ENCODE measurements around the gene SOCS7.
A peak's percentile ranks its signal among the peaks of the same experiment; 100 is the strongest.

SOCS7 gene

DNA sequence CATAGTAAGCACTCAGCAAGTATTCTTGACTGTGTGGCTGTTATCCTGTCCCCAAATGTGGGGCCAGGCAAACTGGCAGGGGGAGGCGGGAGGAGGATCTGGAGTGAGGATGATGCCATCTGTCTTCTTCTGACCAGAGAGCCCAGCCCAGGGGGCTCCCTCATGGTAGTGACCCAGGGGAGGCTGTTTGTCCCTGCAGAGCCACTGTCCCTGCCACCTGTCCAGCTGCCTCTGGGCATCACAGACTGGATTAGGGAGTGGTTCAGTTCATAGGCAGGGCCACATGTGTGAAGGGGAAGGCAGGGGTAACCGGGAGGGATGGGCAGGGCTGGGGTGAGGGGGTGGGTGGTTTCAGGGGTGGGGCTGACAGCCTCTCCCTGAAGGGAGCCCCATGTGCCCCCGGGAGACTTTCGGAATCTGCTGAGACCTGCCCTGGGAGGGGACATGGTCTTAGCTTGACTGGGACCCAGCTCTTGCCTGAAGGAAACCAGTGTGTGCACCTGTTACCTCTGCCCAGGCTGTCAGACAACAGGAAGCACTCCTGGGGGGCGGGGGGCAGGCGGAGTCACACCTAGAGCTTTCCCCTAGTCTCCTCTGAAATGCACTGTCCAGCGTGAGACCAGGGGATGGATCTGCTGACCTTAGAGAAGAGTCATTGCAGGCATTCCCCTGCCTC lies 91.8 kb downstream of the SOCS7 start:
- no peak for DNase-seq

DNA sequence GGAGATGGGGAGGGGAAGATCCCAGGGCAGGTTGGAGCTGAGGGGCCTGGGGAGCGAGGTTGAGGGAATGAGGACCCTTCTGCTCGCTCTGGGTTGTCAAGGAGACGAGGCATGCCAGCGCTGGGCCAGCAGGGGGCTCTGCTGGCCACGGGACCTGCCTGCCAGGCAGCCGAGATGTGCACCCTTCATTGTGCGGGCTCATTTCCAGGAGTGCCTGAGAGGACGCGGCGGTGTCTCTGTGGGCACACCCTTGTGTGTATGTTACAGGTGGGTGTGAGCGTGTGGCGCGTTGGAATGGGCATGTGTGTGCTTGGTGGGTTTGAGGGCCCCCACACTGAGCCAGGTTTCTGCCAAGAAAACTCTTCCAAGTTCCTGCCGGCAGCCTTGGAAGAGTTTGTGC lies 92.5 kb downstream of the SOCS7 start:
- DNase-seq, result peak; percentile 52

DNA sequence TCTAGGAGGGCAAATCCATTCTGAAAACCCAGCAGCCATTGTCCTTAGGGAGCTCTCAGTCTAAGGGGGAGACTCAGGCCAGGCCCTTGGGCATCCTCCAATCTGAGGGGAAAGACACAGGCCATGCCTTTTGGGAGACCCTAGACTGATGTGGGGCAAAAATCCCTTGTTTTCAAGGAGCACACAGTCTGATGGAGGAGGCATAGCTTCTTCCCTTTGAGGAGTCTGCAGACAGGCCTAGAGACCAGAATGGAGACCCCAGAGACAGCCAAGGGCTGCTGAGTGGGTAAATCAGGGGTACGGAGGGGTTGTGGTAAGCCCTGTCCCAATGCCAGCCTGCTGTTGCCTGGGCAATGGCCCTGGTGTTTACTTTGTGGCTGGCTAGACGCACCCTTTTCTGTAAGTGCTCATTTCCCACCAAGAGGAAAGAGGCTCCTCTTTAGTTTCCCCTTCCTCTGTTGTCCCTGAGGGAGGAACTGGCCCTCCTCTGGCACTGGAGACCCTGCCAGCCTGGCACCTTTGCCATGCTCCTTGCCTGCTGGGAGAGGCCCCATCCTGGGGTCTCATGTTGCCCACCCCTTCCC lies 96.0 kb downstream of the SOCS7 start:
- no peak for DNase-seq

DNA sequence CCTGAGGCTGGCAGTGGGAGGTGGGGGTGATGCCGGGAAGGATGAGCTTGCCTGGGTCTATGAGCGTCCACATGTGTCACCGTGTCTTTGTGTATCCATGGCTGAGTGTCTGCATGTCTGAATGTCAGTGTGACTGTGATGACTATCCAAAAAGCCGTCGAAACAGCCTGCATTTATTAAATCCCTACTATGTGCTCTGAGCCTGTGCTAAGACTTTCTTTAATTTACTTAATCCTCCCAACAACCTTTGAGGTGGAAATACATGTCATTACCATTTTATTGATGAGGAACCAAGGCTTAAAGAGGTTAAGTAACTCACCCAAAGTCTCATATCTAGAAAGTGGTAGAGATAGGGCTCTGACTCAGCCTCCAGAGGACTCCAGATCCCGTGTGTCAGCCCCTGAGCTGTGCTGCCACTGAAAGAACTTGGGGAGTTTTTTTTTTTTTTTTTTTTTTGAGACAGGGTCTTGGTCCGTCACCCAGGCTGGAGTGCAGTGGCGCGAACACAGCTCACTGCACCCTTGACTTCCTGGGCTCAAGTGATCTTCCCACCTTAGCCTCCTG lies 96.6 kb downstream of the SOCS7 start:
- DNase-seq, result no peak

DNA sequence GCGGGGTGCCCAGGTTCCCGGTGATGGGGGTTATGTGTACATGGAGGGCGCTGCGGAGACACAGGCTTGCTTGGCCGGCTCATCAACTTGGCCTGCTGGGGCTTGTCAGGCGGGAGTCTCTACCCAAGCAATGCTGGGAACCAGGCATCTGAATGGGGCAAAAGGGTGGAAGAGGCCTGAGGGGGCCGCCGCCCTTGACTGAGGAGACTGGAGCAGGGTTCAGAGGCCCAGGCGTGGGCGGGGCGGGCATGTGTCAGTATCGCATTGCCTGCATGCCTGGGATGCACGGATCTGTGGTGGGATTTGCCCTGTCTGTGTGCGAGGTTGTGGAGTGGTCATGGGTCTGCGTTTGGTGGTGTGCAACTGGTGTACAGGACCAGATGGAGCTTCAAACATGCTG lies 97.7 kb downstream of the SOCS7 start:
- no peak for DNase-seq

DNA sequence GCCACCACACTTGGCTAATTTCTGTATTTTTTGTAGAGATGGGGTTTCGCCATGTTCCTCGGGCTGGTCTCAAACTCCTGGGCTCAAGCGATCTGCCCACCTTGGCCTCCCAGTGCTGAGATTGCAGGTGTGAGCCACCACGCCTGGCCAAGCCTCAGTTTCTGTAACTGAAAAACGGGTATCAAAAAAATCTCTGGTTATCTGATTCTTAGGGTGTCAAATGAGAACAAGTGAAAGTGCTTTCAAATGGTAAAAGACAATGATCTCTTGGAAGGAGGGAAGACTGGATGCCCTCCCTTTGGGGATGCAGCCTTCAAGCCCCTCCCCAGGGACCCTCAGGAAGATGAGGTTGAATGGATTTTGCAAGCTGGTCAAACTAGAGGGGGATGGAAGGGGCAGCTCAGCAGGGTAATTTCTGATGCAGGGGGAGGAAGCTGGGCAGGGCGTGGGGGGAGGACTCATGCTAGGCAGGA lies 98.9 kb downstream of the SOCS7 start:
- no peak for DNase-seq

DNA sequence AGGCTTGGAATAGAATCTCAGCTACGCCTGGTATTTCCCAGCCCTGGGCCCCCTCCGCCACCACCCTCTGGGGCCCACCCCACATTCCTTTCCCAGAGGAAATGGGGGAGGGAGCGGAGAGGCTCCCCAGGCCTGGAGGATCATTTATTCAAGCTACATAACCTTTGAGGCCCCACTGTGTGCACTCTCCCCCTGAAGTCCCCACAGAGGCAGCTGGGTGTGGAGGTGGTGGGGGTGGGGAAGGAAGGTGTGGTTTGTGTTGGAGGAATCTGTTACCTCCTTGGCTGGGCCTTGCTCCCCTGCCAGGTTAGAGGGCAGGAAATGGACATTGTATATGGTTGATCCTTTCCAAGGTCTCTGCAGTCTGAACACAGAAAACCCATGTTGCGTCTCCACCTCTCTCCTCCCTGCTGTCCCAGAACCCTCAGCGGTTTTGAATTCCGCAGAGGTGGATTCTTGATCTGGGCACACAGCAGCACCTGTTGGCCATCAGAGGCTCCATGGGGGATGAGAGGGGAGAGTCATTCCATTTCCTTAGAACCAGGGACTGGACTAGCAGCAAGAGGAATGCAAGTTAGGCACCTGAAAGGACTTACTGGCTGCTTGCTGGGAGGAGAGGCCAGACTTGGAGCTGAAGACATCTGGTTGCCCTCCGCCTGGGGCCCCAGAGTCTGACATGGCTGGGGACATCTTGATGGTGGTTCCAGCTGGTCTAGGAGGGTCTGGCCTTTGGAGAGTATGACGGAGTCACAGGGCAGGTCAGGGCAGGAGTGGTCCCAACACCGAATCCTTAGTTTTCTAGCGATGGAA lies 99.6 kb downstream of the SOCS7 start:
- DNase-seq, result no peak

DNA sequence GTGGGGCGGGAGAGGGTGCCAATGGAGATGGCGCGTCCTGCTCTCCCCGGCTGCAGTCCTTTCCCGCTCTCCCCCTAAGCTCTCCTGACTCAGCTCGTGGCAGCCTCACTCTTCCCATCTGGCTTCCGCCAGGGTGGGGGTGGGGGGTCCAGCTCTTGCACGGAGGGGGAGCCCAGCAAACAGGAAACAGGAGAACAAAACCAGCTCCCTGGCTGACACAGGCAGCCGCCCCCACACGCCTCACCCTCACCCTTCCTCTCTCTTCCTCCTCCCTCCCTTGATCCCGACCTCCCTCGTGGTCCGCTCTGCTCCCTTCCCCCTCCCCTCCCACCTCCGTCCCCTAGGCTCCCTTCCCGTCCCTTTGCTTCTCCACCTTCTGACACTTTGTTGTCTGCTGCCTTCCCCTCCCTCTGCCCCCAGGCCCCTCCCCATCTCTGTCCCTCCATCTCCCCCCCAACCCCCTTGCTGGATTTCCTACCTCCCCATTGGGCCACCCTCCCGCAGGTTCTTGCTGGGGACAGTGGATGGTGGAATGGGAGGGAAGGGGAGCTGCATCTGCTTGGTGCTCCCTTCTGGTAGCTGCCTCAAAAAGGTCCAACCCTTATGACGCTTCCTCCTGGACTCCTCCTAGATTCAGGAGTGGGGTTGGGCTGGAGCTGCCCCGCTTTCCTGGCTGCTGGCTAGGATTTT lies 100.3 kb downstream of the SOCS7 start:
- DNase-seq, result peak; percentile 41

DNA sequence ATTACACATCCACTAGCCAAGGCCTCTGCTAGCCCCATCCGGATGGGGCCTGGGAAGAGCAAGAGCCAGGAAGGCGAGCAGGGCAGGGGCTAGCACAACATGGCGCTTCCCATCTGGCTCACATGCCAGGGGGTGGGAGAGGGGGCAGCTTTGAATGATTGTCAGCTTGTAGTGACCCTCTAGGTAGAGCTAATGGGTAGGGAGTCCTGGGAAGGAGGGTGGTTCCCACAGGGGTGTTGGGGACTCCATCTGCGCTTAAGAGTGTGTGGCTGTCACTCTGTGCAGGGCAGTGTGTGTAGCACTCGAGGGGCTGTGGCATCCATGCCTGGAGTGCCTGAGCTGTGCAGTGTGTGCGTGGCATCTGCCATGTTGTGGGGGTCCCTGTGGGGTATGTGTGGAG lies 101.1 kb downstream of the SOCS7 start:
- DNase-seq, result no peak

DNA sequence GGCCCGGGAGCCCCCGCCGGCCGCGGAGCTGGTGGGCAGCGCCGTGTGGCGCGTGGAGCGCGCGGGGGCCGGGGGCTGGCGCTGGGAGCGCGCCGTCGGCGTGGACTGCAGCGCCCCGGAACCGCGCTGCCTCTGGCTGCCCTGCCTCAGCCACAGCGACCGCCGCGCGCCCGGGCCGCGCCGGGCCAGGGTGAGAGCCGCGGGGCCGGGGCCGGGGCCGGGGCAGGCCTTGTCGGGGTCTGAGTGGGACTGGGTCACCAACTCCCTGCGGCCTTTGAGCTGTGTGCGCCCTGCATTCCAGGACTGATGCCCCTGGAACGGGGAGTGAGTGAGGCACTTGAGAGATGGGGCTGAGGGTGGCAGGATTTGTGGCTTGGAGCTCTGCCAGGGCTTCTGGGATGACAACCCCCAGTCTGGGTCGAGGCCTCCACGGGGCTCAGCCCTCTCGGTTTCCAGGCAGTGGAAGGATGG lies 102.3 kb downstream of the SOCS7 start:
- no peak for DNase-seq

DNA sequence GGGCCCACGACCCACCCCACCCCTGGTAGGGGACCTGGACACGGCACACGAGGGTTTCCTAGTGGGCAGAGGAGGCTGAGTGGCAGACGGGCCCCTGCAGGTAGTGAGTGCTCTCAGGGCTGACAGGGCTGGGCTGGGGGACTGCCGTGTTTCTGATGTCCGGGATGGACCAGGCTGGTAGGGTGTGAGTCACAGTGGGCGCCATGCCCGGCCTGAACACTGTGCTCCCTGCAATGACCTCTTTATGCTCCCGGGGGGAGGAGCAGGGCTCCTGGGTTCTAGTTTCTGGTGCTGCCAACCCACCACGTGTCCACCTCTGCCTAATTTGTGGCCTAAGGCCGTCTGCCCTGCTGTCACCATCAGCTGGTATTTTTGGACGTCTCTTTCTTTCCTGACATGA lies 102.9 kb downstream of the SOCS7 start:
- DNase-seq, result no peak
